Measurements from ENCODE around the gene DLL3. TPM values are rescaled to one million over a fixed set of nuclear protein-coding genes. Genes with fewer than 3 reads are reported as not detected.

DLL3 gene, protein sequence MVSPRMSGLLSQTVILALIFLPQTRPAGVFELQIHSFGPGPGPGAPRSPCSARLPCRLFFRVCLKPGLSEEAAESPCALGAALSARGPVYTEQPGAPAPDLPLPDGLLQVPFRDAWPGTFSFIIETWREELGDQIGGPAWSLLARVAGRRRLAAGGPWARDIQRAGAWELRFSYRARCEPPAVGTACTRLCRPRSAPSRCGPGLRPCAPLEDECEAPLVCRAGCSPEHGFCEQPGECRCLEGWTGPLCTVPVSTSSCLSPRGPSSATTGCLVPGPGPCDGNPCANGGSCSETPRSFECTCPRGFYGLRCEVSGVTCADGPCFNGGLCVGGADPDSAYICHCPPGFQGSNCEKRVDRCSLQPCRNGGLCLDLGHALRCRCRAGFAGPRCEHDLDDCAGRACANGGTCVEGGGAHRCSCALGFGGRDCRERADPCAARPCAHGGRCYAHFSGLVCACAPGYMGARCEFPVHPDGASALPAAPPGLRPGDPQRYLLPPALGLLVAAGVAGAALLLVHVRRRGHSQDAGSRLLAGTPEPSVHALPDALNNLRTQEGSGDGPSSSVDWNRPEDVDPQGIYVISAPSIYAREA
- 0.50 and 0.68 TPM in 2 replicates for total RNA-seq

GRCh38 chr19:39498798-39499642 lies at the start of gene DLL3:
DLL3 (plus strand) TSS chr19:39498947; CDS start chr19:39498975, 28 bp downstream.

DNA sequence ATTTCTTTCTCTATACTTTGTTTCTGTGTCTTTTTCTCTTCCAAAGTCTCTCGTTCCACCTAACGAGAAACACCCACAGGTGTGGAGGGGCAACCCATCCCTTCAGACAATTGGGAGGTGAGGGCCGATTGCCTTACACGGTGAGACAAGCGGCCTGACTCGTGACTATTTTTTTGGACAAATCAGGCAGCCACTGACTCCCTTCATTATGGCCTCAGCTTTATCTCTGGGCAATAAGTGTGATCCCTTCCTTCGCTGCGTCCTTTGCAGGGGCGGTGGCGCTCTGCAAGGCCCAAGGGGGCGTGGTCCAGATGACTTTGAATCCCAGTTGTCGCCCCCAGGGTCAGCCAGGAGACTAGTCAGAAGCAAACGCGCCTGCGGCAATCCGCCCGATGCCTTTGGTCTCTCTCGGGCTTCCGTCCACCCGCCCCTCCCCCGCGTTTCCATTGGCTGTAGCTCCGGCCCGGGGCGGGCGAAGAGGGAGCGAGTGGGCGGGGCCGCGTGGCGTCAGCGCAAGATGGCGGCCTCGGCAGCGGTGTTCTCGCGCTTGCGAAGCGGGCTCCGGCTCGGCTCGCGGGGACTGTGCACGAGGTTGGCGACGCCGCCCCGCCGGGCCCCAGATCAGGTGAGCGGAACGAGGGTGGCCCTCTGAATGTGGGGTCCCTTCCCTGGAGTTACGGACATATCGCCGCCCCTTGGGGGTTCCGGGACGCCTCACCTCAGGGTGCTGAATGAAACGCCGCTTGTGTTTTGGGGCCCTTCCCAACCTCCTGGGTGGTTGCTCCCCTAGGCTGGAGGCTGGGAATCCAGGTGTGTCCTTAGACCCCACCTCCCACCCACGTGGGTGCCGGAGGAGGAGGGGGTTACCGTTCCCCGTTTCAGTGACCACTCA lies 18.2 kb upstream of the DLL3 start, which contains the start of gene TIMM50:
TSS of gene TIMM50 (plus strand) at position 502 of the 892 bp plus-strand sequence. CDS start at position 518, 16 bp downstream.

DNA sequence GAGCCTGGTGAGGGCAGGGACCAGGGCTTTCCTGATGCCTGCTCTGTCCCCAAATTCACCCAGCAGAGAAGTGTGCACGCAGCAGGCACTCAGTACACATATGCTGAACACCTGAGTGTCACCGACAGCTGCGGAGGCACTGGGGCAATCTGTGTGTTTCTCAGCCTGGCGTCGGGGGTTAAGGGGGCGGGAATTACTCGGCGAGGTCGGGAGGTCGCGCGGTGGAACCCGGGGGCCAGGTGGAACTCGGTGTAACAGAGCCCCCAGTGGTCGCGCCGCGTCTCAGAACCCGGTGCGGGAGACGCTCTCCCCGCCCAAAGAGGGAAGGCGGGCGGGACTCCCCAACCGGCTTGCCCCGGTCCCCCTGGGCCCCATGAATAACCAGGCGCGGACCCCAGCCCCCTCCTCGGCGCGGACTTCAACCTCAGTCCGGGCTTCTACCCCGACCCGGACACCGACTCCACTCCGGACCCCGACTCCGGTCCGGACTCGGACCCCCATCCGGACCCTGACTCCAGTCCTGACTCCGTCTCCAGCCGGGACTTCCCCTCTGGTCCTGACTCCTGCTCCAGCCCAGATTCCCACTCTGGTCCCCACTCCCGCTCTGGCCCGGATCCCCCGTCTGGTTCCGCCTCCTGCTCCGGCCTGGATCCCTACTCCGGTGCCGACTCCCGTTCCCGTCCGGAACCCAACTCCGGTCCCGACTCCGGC lies 16.2 kb downstream of the DLL3 start, which contains the start of gene SELENOV:
TSS of gene SELENOV (plus strand) at position 300 of the 711 bp plus-strand sequence. CDS start at position 374, 74 bp downstream.

GRCh38 chr19:39532233-39533002 lies 33.7 kb downstream of the DLL3 start, which contains the start of gene EID2B:
EID2B (minus strand) TSS chr19:39532852; CDS start chr19:39532802, 50 bp downstream.

GRCh38 chr19:39539518-39540332 lies 41.0 kb downstream of the DLL3 start, which contains the start of gene EID2:
EID2 (minus strand) TSS chr19:39540161; CDS start chr19:39540079, 82 bp downstream.

Other genes with a start within 250 kb of the DLL3 start
- gene IFNL2, start 230.6 kb upstream of the DLL3 start, total RNA-seq: not detected in 2 replicates
- not detected in 2 replicates for gene IFNL1, start 202.5 kb upstream of the DLL3 start, total RNA-seq
- 0.62 and 0.78 TPM in 2 replicates for gene LRFN1, start 178.1 kb upstream of the DLL3 start, total RNA-seq
- 1.3 and 1.9 TPM in 2 replicates for gene GMFG, start 162.9 kb upstream of the DLL3 start, total RNA-seq
- gene SAMD4B, start 156.5 kb upstream of the DLL3 start, total RNA-seq: 60.0 and 68.8 TPM in 2 replicates
- 30.0 and 43.1 TPM in 2 replicates for gene PAF1, start 107.8 kb upstream of the DLL3 start, total RNA-seq
- 23.6 and 42.9 TPM in 2 replicates for gene MED29, start 107.6 kb upstream of the DLL3 start, total RNA-seq
- 61.9 and 72.9 TPM in 2 replicates for gene ZFP36, start 92.1 kb upstream of the DLL3 start, total RNA-seq
- gene PLEKHG2, start 86.3 kb upstream of the DLL3 start, total RNA-seq: 21.7 and 31.7 TPM in 2 replicates
- 979 and 1,035 TPM in 2 replicates for gene RPS16, start 63.0 kb upstream of the DLL3 start, total RNA-seq
- 75.4 and 89.8 TPM in 2 replicates for gene SUPT5H, start 53.4 kb upstream of the DLL3 start, total RNA-seq
- 49.4 and 51.1 TPM in 2 replicates for gene TIMM50, start 18.1 kb upstream of the DLL3 start, total RNA-seq
- not detected in 2 replicates for gene SELENOV, start 16.2 kb downstream of the DLL3 start, total RNA-seq
- gene EID2B, start 33.9 kb downstream of the DLL3 start, total RNA-seq: 1.5 and 1.6 TPM in 2 replicates
- 9.4 and 12.3 TPM in 2 replicates for gene EID2, start 41.2 kb downstream of the DLL3 start, total RNA-seq
- gene LGALS13, start 103.6 kb downstream of the DLL3 start, total RNA-seq: not detected in 2 replicates
- not detected in 2 replicates for gene LGALS16, start 157.0 kb downstream of the DLL3 start, total RNA-seq
- not detected in 2 replicates for gene LGALS14, start 205.5 kb downstream of the DLL3 start, total RNA-seq
- gene CLC, start 239.1 kb downstream of the DLL3 start, total RNA-seq: not detected in 2 replicates